GM19463 (cell line): ENCODE results near the gene MTMR3.

Source experiments
- ATAC-seq: cut with Tn5 transposase; IDR thresholded peaks from one replicate; pipeline ENCODE4 v1.9.1; 2021; ENCODE audit warnings: mild to moderate bottlenecking, moderate library complexity; ENCODE audit not compliant: unreplicated experiment

Gene MTMR3

DNA sequence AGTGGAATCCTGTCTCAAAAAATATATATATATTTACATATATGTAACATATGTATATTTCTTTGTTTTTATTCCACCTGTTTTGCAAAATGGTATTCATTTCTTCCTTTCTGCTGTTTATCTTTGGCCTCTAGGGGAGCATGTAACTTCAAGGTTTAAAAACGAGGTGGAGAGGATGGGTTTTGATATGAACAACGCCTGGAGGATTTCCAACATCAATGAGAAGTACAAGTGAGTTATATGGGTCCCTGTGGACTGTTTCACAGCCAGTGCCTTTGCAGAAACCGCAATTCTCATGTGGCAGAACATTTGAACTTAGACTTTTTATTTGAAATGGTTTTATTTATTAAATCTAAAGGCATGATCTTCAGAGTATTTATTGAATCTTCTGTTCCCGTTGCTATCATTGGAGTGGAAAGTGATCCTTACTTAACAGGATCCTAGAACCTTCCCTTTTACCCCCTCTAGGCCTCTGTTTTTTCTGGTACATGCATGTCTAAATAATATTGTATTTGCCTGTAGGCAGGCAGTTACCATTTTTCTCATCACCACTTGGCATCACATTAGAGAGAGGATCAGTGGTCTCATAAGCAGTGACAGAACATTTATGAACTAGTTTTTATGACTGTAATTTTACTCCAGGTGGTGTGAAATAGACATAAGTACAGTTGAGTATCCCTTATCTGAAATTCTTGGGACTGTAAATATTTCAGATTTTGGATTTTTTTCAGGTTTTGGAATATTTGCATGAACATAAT is 115.8 kb downstream of the MTMR3 start:
- ATAC-seq: no peak

DNA sequence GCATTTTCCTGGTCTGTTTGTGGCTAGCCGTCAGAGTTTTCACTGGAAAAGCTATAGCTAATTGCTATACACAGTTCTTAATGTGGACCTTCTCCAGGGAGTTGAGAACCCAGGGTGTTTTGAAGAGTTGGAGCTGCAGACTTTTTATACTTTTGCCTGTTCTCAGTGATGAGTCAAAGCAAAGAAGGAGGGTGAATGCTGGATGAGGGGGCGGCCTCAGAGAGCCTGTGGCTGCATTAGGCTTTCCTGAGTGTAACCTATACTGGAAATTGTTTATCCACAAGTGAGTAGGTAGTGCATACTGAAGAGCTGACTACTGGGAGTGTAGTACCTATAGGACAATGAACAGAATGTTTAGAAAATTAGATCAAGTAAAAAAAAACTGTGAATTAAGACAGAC is 117.6 kb downstream of the MTMR3 start:
- ATAC-seq: no peak

DNA sequence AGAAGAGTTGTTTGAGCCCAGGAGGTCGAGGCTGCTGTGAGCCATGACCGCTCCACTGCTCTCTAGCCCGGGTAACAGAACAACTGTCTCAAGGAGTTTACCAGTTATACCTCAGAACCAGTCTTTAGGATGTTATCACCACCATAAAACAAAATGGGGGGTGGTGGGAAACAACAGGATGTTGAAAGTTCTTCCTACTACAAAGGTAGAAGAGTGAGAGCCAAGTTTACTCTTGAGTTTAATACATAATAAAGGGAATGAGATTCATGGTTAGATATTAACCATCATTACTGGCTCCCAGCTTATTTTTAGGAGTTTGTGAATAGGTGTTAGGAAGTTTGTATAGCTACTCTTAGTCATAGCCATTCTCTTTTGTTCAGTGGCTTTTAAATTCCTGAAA is 118.5 kb downstream of the MTMR3 start:
- no peak for ATAC-seq

DNA sequence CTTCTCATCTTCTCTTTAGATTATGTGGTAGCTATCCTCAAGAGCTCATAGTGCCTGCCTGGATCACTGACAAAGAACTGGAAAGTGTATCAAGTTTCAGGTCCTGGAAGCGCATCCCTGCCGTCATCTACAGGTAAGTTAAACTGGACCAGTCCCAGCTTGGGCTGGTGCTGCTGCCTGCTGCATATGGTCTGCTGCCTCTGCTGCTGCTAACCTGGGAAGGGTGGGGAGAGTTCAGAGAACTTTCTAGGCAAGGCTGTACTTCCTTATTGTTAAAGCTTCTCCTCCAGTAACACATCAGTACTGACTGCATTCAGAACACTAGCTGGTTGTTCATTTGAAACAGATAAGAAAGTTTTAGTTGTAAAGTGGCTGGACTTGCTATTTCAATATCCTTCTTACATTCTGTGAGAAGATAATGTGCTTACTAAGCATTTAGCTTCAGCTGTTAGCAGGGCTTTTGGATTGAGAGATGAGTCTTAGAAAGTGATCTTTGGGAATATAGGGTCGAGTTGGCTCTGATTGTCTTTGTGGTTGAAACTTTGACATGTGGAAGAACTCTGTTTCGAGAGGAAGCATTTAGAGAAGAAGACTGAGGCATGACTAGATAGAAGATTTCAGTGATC is 120.0 kb downstream of the MTMR3 start:
- no peak for ATAC-seq

- no peak for ATAC-seq
Measured at GRCh38 chr22:30004101-30004500, 121.1 kb downstream of the MTMR3 start.

- no peak for ATAC-seq
Measured at GRCh38 chr22:30004694-30005093, 121.7 kb downstream of the MTMR3 start.

GRCh38 chr22:30005213-30005857 is 122.4 kb downstream of the MTMR3 start:
- ATAC-seq: no peak

DNA sequence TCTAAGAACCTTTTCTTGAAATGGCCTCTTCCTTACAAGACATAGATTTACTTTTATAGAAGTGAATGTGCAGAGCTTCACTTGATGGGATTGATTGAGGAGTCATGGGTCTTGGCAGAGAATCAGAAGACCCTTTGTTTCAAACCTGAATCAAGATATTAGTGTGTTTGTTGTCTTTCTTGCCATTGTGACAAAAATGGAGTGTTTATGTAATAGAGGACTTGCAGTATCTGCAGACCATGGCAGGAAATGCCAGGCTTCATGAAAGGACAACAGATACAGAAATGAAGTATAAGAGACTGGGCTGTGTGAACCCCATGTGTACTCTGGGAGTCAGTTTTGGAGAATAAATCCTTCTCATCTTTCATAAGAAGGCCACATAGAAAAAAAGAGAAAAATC is 124.4 kb downstream of the MTMR3 start:
- no peak for ATAC-seq

- no peak for ATAC-seq
Measured at GRCh38 chr22:30008401-30008800, 125.4 kb downstream of the MTMR3 start.

GRCh38 chr22:30009478-30009877 is 126.5 kb downstream of the MTMR3 start:
- no peak for ATAC-seq

- no peak for ATAC-seq
Measured at GRCh38 chr22:30010789-30011405, 127.9 kb downstream of the MTMR3 start.

GRCh38 chr22:30013201-30013600 is 130.2 kb downstream of the MTMR3 start:
- ATAC-seq: no peak

DNA sequence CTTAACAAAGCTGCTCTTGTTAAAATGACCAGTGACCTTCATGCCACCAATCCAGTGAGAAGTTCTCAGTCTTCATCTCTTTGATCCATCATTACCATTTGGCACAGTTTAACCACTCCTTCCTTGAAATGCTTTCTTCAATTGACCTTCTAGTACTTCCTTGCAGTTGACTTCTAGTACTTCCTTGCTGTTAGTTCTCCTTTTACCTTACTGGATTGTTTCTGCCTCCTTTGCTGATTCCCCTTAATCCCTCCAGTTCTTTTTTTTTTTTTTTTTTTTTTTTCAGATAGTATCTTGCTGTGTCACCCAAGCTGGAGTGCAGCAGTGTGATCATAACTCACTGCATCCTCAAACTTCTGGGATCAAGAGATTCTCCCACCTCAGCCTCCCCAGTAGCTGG is 131.3 kb downstream of the MTMR3 start:
- ATAC-seq: no peak

- ATAC-seq: no peak
Measured at GRCh38 chr22:30015229-30015797, 132.3 kb downstream of the MTMR3 start.

DNA sequence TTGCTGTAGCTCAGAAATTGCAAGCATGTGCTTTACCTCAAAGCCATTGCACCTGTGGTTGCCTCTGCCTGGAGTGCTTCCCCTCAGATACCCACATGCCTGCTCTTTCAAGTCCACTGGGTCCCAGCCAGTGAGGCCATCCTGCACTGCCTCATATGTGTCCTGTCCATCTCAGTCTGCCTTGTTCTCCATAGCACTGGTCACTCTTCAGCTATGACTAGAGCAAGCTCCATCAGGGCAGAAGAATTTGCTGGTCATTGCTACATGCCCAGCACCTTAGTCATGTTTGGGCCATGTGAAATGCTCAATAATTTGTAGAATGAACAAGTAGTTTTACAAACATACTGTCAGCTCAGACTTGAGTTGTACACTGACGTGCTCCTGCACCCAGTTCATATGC is 132.9 kb downstream of the MTMR3 start:
- no peak for ATAC-seq

GRCh38 chr22:30016596-30016995 is 133.6 kb downstream of the MTMR3 start:
- no peak for ATAC-seq

DNA sequence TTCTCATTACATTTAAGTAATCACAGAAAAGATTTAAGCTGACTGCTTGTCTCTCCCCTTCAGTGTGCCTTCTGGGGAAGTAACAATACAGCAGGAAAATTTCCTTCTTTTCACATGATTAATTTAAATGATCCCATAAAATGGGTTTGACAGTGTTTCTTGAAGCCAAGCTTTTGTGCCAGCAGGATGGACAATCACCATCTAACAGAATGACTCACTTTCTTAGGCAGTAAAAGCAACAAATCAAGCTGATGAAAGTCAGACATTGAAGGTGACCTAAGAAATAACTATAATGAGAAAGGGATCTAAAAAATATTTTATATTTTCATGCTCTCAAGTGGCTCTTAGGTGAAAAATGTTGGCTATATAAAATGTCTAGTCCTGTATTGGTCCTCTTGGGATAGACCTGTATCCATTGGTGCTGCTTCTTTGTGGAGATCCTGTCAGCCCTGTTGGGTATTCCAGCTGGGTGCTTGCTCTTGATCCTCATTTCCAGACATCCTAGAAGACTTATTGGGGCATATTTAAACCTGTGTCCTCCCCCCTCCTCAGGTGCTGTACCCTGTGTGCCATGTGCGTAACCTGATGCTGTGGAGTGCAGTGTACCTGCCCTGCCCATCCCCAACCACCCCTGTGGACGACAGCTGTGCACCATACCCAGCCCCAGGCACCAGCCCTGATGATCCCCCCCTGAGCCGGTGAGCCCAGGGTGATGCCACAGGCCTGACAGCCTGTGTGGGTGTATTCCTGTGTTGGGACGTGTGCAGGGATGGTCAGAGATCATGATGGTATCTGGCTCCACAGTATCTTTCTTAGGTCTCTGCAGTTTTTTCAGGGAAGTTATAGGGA is 134.6 kb downstream of the MTMR3 start:
- no peak for ATAC-seq

- no peak for ATAC-seq
Measured at GRCh38 chr22:30020511-30020910, 137.5 kb downstream of the MTMR3 start.

- ATAC-seq: no peak
Measured at GRCh38 chr22:30021338-30021737, 138.4 kb downstream of the MTMR3 start.

- no peak for ATAC-seq
Measured at GRCh38 chr22:30021881-30022619, 139.1 kb downstream of the MTMR3 start.
